Muscle of leg (tissue), 11 donors: ENCODE results near the gene MTF1. TPM values are rescaled to one million over a fixed set of nuclear protein-coding genes. Genes with fewer than 3 reads are reported as not detected.
A peak's percentile ranks its signal among the peaks of the same experiment; 100 is the strongest.

Experiments used
- DNase-seq: peaks from one replicate; pipeline ENCODE4 v3.0.0; 2013
- H3K27ac ChIP-seq: one replicate; pipeline ENCODE4 v1.5.1; 2013; ENCODE audit warnings: mild to moderate bottlenecking, low read length, control low read depth
- H3K27me3 ChIP-seq: one replicate; pipeline ENCODE4 v1.6.1; 2013; ENCODE audit warnings: low read length; ENCODE audit not compliant: control insufficient read depth, insufficient read depth
- H3K36me3 ChIP-seq: one replicate; pipeline ENCODE4 v1.6.1; 2013; ENCODE audit warnings: low read length; ENCODE audit not compliant: control insufficient read depth, insufficient read depth
- H3K4me1 ChIP-seq: one replicate; pipeline ENCODE4 v1.6.1; 2013; ENCODE audit warnings: low read length; ENCODE audit not compliant: control insufficient read depth, insufficient read depth
- H3K4me3 ChIP-seq: one replicate; pipeline ENCODE4 v1.5.1; 2013; ENCODE audit warnings: low read length, control low read depth
- H3K9me3 ChIP-seq: replicated peaks from 2 replicates; pipeline ENCODE4 v1.6.1; 2013; ENCODE audit warnings: low read depth, low read length; ENCODE audit not compliant: control insufficient read depth
- WGBS: methylation state at CpG from one replicate; pipeline ENCODE4 v1.1.5; 2013; ENCODE audit warnings: missing lambda C conversion rate; ENCODE audit not compliant: insufficient coverage; 5-methylcytosine and 5-hydroxymethylcytosine counted together
- polyA plus RNA-seq, 8 donors: library from polyadenylated mRNA; unstranded; fragments of 120-200 nt; gene quantifications; one replicate each; pipeline versions ENCODE4 v1.2.1 to v1.2.3, GENCODE V29; 2013; ENCODE audit warnings: inconsistent platforms in 1 of 8, low replicate concordance in 1 of 8; ENCODE audit not compliant: insufficient read length in 8 of 8, insufficient read depth in 1 of 8
- total RNA-seq: library from RNA; stranded (reverse); fragments of 120-200 nt; gene quantifications from one replicate; pipeline ENCODE4 v1.2.4, GENCODE V29; 2013

MTF1 gene
- total and polyA plus RNA-seq, 9 donors: 2.4 to 6.4 (median 5.1) TPM

GRCh38 chr1:37853157-37853556 is 6.2 kb downstream of the MTF1 start:
- Histone ChIP-seq H3K27me3 (no peaks in the 10 kb centered on the region), H3K4me3 (no peak overlapping the region), H3K4me1 (no peaks in the 10 kb centered on the region), H3K9me3 (no peaks in the 10 kb centered on the region), H3K27ac (no peak overlapping the region), H3K36me3 (peaks cover 22% of the 10 kb centered on the region)
- DNase-seq: no peak

- 84% methylated on average over 2 of the region's 2 CpGs for WGBS
- no peak overlapping the region for H3K4me3 ChIP-seq
- no peak for DNase-seq
- peaks cover 15% of the 10 kb centered on the region for H3K36me3 ChIP-seq
- H3K9me3 ChIP-seq: no peaks in the 10 kb centered on the region
- H3K4me1 ChIP-seq: no peaks in the 10 kb centered on the region
- H3K27me3 ChIP-seq: no peaks in the 10 kb centered on the region
- no peak overlapping the region for H3K27ac ChIP-seq
Observed at GRCh38 chr1:37851782-37852210, 7.6 kb downstream of the MTF1 start.

GRCh38 chr1:37851262-37851661 is 8.1 kb downstream of the MTF1 start:
- Histone ChIP-seq H3K36me3 (peaks cover 15% of the 10 kb centered on the region), H3K4me1 (no peaks in the 10 kb centered on the region), H3K27ac (peak overlapping the region; percentile 20), H3K4me3 (no peak overlapping the region), H3K9me3 (no peaks in the 10 kb centered on the region), H3K27me3 (no peaks in the 10 kb centered on the region)
- no peak for DNase-seq

GRCh38 chr1:37850352-37850955 is 8.9 kb downstream of the MTF1 start:
- Histone ChIP-seq H3K4me1 (no peaks in the 10 kb centered on the region), H3K36me3 (peaks cover 14% of the 10 kb centered on the region), H3K27me3 (no peaks in the 10 kb centered on the region), H3K9me3 (no peaks in the 10 kb centered on the region), H3K4me3 (no peak overlapping the region), H3K27ac (no peak overlapping the region)
- 100% methylated on average over 1 of the region's 6 CpGs for WGBS
- DNase-seq: no peak

- H3K4me3 ChIP-seq: no peak overlapping the region
- peaks cover 7% of the 10 kb centered on the region for H3K36me3 ChIP-seq
- DNase-seq: no peak
- H3K27me3 ChIP-seq: no peaks in the 10 kb centered on the region
- H3K9me3 ChIP-seq: no peaks in the 10 kb centered on the region
- H3K27ac ChIP-seq: no peak overlapping the region
- no peaks in the 10 kb centered on the region for H3K4me1 ChIP-seq
- WGBS: no CpG with 5 or more reads among the region's 3 CpGs
Observed at GRCh38 chr1:37849480-37849879, 9.9 kb downstream of the MTF1 start.

GRCh38 chr1:37846647-37847339 is 12.6 kb downstream of the MTF1 start:
- peaks cover 3% of the 10 kb centered on the region for H3K36me3 ChIP-seq
- 89% methylated on average over 3 of the region's 4 CpGs for WGBS
- H3K4me1 ChIP-seq: no peaks in the 10 kb centered on the region
- no peaks in the 10 kb centered on the region for H3K27me3 ChIP-seq
- H3K4me3 ChIP-seq: no peak overlapping the region
- no peak for DNase-seq
- H3K27ac ChIP-seq: no peak overlapping the region
- H3K9me3 ChIP-seq: no peaks in the 10 kb centered on the region

GRCh38 chr1:37845786-37846185 is 13.6 kb downstream of the MTF1 start:
- Histone ChIP-seq H3K27ac (no peak overlapping the region), H3K27me3 (no peaks in the 10 kb centered on the region), H3K4me3 (no peak overlapping the region), H3K36me3 (peaks cover 3% of the 10 kb centered on the region), H3K9me3 (no peaks in the 10 kb centered on the region), H3K4me1 (no peaks in the 10 kb centered on the region)
- DNase-seq: no peak
- no CpG with 5 or more reads among the region's 3 CpGs for WGBS

GRCh38 chr1:37845049-37845646 is 14.2 kb downstream of the MTF1 start:
- Histone ChIP-seq H3K4me1 (no peaks in the 10 kb centered on the region), H3K27ac (no peak overlapping the region), H3K27me3 (no peaks in the 10 kb centered on the region), H3K36me3 (peaks cover 3% of the 10 kb centered on the region), H3K9me3 (no peaks in the 10 kb centered on the region), H3K4me3 (no peak overlapping the region)
- 93% methylated on average over 3 of the region's 5 CpGs for WGBS
- no peak for DNase-seq

GRCh38 chr1:37844536-37844935 is 14.9 kb downstream of the MTF1 start:
- no peak overlapping the region for H3K4me3 ChIP-seq
- no peaks in the 10 kb centered on the region for H3K27me3 ChIP-seq
- H3K9me3 ChIP-seq: no peaks in the 10 kb centered on the region
- DNase-seq: no peak
- H3K27ac ChIP-seq: no peak overlapping the region
- H3K36me3 ChIP-seq: peaks cover 9% of the 10 kb centered on the region
- H3K4me1 ChIP-seq: no peaks in the 10 kb centered on the region

GRCh38 chr1:37841652-37842051 is 17.7 kb downstream of the MTF1 start:
- H3K4me1 ChIP-seq: no peaks in the 10 kb centered on the region
- no peaks in the 10 kb centered on the region for H3K9me3 ChIP-seq
- H3K4me3 ChIP-seq: no peak overlapping the region
- H3K36me3 ChIP-seq: peaks cover 30% of the 10 kb centered on the region
- WGBS: 80% methylated on average over 1 of the region's 3 CpGs
- H3K27ac ChIP-seq: no peak overlapping the region
- no peak for DNase-seq
- no peaks in the 10 kb centered on the region for H3K27me3 ChIP-seq
